Measurements from ENCODE around the gene NDUFB7.
A peak's percentile ranks its signal among the peaks of the same experiment; 100 is the strongest.
"Not testable (repeated sequence)": the region's sequence is repeated elsewhere in the genome, so short reads cannot be mapped to it uniquely, and the experiment has no call there.

Gene NDUFB7

GRCh38 chr19:14595558-14595957, 23.7 kb upstream of the NDUFB7 start:
- Histone ChIP-seq H3K4me1 (ENCODE audit: control insufficient read depth, insufficient read depth, low read length) (no peaks in the 10 kb centered on the region), H3K27me3 (ENCODE audit: control insufficient read depth, insufficient read depth, low read length) (no peaks in the 10 kb centered on the region), H3K9me3 (ENCODE audit: control insufficient read depth, insufficient read depth, low read length) (no peaks in the 10 kb centered on the region), H3K9ac (ENCODE audit: low read depth, low read length) (no peak overlapping the region), H3K36me3 (ENCODE audit: control insufficient read depth, insufficient read depth, low read length) (no peaks in the 10 kb centered on the region), H3K4me3 (ENCODE audit: low read depth, low read length) (no peak overlapping the region)

DNA sequence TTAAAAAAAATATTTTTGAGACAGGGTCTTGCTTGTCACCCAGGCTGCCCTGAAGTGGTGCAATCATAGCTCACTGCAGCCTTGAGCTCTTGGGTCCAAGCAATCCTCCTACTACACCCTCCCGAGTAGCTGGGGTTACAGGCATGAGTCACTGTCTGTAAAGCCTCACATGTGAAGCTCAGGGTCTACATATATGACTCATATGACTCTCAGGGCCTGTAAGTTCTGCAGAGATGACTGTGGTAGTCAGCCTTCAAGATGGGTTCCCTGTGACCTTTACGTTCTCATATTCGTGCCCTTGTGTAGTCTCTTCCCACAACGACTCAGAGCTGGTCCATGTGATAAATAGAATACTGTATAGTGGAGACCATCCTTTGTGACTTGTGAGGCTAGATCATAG, 17.6 kb upstream of the NDUFB7 start:
- H3K27me3 ChIP-seq (ENCODE audit: control insufficient read depth, insufficient read depth, low read length); H3K4me1 ChIP-seq (ENCODE audit: control insufficient read depth, insufficient read depth, low read length); H3K36me3 ChIP-seq (ENCODE audit: control insufficient read depth, insufficient read depth, low read length); H3K9me3 ChIP-seq (ENCODE audit: control insufficient read depth, insufficient read depth, low read length); H3K9ac ChIP-seq (ENCODE audit: low read depth, low read length); H3K4me3 ChIP-seq (ENCODE audit: low read depth, low read length): not testable (repeated sequence)

DNA sequence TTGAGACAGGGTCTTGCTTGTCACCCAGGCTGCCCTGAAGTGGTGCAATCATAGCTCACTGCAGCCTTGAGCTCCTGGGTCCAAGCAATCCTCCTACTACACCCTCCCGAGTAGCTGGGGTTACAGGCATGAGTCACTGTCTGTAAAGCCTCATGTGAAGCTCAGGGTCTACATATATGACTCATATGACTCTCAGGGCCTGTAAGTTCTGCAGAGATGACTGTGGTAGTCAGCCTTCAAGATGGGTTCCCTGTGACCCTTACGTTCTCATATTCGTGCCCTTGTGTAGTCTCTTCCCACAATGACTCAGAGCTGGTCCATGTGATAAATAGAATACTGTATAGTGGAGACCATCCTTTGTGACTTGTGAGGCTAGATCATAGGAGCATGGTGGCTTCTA, 13.3 kb upstream of the NDUFB7 start:
- not testable (repeated sequence) for H3K27me3 ChIP-seq (ENCODE audit: control insufficient read depth, insufficient read depth, low read length); H3K9me3 ChIP-seq (ENCODE audit: control insufficient read depth, insufficient read depth, low read length); H3K4me3 ChIP-seq (ENCODE audit: low read depth, low read length); H3K36me3 ChIP-seq (ENCODE audit: control insufficient read depth, insufficient read depth, low read length); H3K4me1 ChIP-seq (ENCODE audit: control insufficient read depth, insufficient read depth, low read length); H3K9ac ChIP-seq (ENCODE audit: low read depth, low read length)

DNA sequence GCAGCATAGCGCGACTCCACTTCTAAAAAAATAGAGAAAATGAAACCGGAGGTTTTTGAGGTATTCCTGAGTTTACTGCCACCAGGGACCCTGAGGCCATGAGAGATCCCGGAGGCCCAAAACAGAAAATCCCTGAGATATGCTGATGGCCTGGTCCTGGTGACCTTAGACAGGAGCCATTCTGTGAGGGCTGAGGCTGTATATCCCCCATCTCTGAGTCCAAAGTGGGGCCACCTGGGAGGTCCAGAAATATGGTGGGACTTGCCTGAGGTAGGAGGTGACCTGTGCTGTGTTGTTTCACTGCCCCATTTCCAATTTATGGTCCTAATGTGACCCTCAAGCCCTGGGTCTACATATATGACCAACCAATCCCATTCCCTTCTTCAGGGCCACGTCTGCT, 12.5 kb upstream of the NDUFB7 start:
- H3K9ac ChIP-seq (ENCODE audit: low read depth, low read length); H3K36me3 ChIP-seq (ENCODE audit: control insufficient read depth, insufficient read depth, low read length); H3K4me3 ChIP-seq (ENCODE audit: low read depth, low read length); H3K9me3 ChIP-seq (ENCODE audit: control insufficient read depth, insufficient read depth, low read length); H3K4me1 ChIP-seq (ENCODE audit: control insufficient read depth, insufficient read depth, low read length); H3K27me3 ChIP-seq (ENCODE audit: control insufficient read depth, insufficient read depth, low read length): not testable (repeated sequence)

DNA sequence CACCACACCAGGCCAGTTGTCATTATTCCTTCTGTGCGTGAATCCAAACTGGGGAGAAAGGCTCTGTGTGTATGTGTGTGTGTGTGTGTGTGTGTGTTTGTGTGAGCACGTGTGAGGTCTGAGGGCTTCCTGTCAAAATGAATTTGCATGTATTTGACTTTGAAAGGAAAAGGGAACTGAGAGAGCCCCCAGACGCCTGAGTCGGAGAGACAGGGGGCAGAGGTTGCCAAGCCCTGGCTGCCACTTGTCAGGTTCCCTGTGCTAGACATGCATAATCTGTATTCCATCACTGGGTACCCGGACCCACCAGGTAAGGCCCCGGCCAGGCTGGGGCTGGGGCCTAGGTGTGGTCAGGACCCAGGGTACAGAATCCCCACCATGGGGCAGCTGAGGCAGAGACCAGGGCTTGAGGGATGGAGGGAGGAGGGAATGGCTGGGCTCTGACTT, 11.1 kb upstream of the NDUFB7 start, which contains the start of gene CLEC17A:
Gene CLEC17A (plus strand): TSS at position 191 of the 447 bp plus-strand sequence. CDS start 77 bp downstream, at position 268.
- no peaks in the 10 kb centered on the region for H3K9me3 ChIP-seq (ENCODE audit: control insufficient read depth, insufficient read depth, low read length)
- H3K36me3 ChIP-seq (ENCODE audit: control insufficient read depth, insufficient read depth, low read length), result no peaks in the 10 kb centered on the region
- no peaks in the 10 kb centered on the region for H3K27me3 ChIP-seq (ENCODE audit: control insufficient read depth, insufficient read depth, low read length)
- no peak within 1 kb of the TSS for H3K4me3 ChIP-seq (ENCODE audit: low read depth, low read length)
- no peaks in the 10 kb centered on the region for H3K4me1 ChIP-seq (ENCODE audit: control insufficient read depth, insufficient read depth, low read length)
- H3K9ac ChIP-seq (ENCODE audit: low read depth, low read length), result no peak within 1 kb of the TSS

GRCh38 chr19:14580623-14581237, 8.9 kb upstream of the NDUFB7 start:
- no peak overlapping the region for H3K4me3 ChIP-seq (ENCODE audit: low read depth, low read length)
- no peaks in the 10 kb centered on the region for H3K4me1 ChIP-seq (ENCODE audit: control insufficient read depth, insufficient read depth, low read length)

DNA sequence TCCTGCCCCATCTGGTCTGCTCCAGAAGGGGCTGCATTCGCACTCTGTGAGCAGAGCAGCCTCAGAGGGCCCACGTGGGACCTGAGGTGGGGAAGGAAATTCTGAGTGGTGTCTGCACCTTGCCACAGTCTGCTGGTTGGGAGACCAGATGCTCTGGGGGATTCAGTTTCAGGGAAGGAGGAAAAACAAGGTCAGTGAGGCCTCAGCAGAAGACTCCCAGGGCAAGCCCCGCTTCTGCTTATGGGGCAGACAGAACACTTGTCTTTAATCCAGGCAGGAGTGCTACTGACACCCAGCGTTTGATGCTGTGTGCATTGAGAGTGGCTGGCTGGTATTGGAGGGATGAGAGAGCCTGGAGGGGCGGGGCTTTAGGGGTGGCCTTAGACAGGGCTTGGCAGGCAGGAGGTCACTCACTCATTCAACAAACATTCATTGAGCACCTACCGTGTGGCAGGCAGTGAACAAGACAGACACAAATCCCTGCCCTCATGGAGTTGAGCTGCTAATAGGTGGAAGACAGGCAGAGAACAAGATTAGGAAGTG, 6.1 kb upstream of the NDUFB7 start:
- Histone ChIP-seq H3K4me1 (ENCODE audit: control insufficient read depth, insufficient read depth, low read length) (no peaks in the 10 kb centered on the region), H3K36me3 (ENCODE audit: control insufficient read depth, insufficient read depth, low read length) (no peaks in the 10 kb centered on the region), H3K27me3 (ENCODE audit: control insufficient read depth, insufficient read depth, low read length) (no peaks in the 10 kb centered on the region), H3K9me3 (ENCODE audit: control insufficient read depth, insufficient read depth, low read length) (no peaks in the 10 kb centered on the region), H3K4me3 (ENCODE audit: low read depth, low read length) (no peak overlapping the region), H3K9ac (ENCODE audit: low read depth, low read length) (no peak overlapping the region)

More at GRCh38 chr19:14580623-14581237, 8.9 kb upstream of the NDUFB7 start:
- Histone ChIP-seq H3K9me3 (ENCODE audit: control insufficient read depth, insufficient read depth, low read length) (no peaks in the 10 kb centered on the region), H3K36me3 (ENCODE audit: control insufficient read depth, insufficient read depth, low read length) (no peaks in the 10 kb centered on the region), H3K9ac (ENCODE audit: low read depth, low read length) (no peak overlapping the region), H3K27me3 (ENCODE audit: control insufficient read depth, insufficient read depth, low read length) (no peaks in the 10 kb centered on the region)

- H3K36me3 ChIP-seq (ENCODE audit: control insufficient read depth, insufficient read depth, low read length), result no peaks in the 10 kb centered on the region
- no peaks in the 10 kb centered on the region for H3K9me3 ChIP-seq (ENCODE audit: control insufficient read depth, insufficient read depth, low read length)
- no peak overlapping the region for H3K4me3 ChIP-seq (ENCODE audit: low read depth, low read length)
- no peaks in the 10 kb centered on the region for H3K27me3 ChIP-seq (ENCODE audit: control insufficient read depth, insufficient read depth, low read length)
- H3K9ac ChIP-seq (ENCODE audit: low read depth, low read length), result no peak overlapping the region
- no peaks in the 10 kb centered on the region for H3K4me1 ChIP-seq (ENCODE audit: control insufficient read depth, insufficient read depth, low read length)
Observed at GRCh38 chr19:14577264-14577663, 5.4 kb upstream of the NDUFB7 start.

DNA sequence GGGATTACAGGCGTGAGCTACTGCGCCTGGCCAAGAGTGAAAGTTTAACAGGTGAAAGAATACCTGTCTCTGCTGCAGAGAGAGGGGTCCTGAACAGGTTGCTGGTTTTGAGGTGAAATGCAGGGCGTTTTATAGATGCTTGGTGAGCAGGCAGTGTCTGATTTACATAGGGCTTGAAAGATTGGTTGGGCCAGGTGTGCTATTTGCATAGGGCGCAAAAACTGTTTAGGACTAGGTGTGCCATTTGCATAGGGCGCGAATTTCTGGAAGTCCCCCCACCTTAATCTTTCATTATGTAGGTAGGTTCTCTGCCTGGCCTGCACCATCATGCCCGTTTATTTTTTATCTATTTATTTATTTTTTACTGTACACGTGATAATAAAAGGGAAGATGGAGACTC, 4.5 kb upstream of the NDUFB7 start:
- H3K9ac ChIP-seq (ENCODE audit: low read depth, low read length), result no peak overlapping the region
- no peaks in the 10 kb centered on the region for H3K27me3 ChIP-seq (ENCODE audit: control insufficient read depth, insufficient read depth, low read length)
- no peaks in the 10 kb centered on the region for H3K4me1 ChIP-seq (ENCODE audit: control insufficient read depth, insufficient read depth, low read length)
- no peaks in the 10 kb centered on the region for H3K9me3 ChIP-seq (ENCODE audit: control insufficient read depth, insufficient read depth, low read length)
- no peaks in the 10 kb centered on the region for H3K36me3 ChIP-seq (ENCODE audit: control insufficient read depth, insufficient read depth, low read length)
- no peak overlapping the region for H3K4me3 ChIP-seq (ENCODE audit: low read depth, low read length)

- Histone ChIP-seq H3K36me3 (ENCODE audit: control insufficient read depth, insufficient read depth, low read length) (no peaks in the 10 kb centered on the region), H3K9me3 (ENCODE audit: control insufficient read depth, insufficient read depth, low read length) (no peaks in the 10 kb centered on the region), H3K4me1 (ENCODE audit: control insufficient read depth, insufficient read depth, low read length) (peaks cover 3% of the 10 kb centered on the region), H3K9ac (ENCODE audit: low read depth, low read length) (no peak overlapping the region), H3K27me3 (ENCODE audit: control insufficient read depth, insufficient read depth, low read length) (no peaks in the 10 kb centered on the region), H3K4me3 (ENCODE audit: low read depth, low read length) (no peak overlapping the region)
Observed at GRCh38 chr19:14575428-14575980, 3.6 kb upstream of the NDUFB7 start.

- H3K27me3 ChIP-seq (ENCODE audit: control insufficient read depth, insufficient read depth, low read length), result no peaks in the 10 kb centered on the region
- peak overlapping the region; percentile 92 for H3K9ac ChIP-seq (ENCODE audit: low read depth, low read length)
- H3K4me1 ChIP-seq (ENCODE audit: control insufficient read depth, insufficient read depth, low read length), result peaks cover 3% of the 10 kb centered on the region
- peak overlapping the region; percentile 98 for H3K4me3 ChIP-seq (ENCODE audit: low read depth, low read length)
- peaks cover 9% of the 10 kb centered on the region for H3K36me3 ChIP-seq (ENCODE audit: control insufficient read depth, insufficient read depth, low read length)
- no peaks in the 10 kb centered on the region for H3K9me3 ChIP-seq (ENCODE audit: control insufficient read depth, insufficient read depth, low read length)
Observed at GRCh38 chr19:14570864-14571527, 870 bp downstream of the NDUFB7 start.

- no peaks in the 10 kb centered on the region for H3K9me3 ChIP-seq (ENCODE audit: control insufficient read depth, insufficient read depth, low read length)
- peaks cover 7% of the 10 kb centered on the region for H3K4me1 ChIP-seq (ENCODE audit: control insufficient read depth, insufficient read depth, low read length)
- H3K27me3 ChIP-seq (ENCODE audit: control insufficient read depth, insufficient read depth, low read length), result no peaks in the 10 kb centered on the region
- no peak overlapping the region for H3K9ac ChIP-seq (ENCODE audit: low read depth, low read length)
- H3K4me3 ChIP-seq (ENCODE audit: low read depth, low read length), result no peak overlapping the region
- H3K36me3 ChIP-seq (ENCODE audit: control insufficient read depth, insufficient read depth, low read length), result peaks cover 15% of the 10 kb centered on the region
Observed at GRCh38 chr19:14567079-14567478, 4.8 kb downstream of the NDUFB7 start.
